Measurements from ENCODE around the gene SNAPC2.

DNA sequence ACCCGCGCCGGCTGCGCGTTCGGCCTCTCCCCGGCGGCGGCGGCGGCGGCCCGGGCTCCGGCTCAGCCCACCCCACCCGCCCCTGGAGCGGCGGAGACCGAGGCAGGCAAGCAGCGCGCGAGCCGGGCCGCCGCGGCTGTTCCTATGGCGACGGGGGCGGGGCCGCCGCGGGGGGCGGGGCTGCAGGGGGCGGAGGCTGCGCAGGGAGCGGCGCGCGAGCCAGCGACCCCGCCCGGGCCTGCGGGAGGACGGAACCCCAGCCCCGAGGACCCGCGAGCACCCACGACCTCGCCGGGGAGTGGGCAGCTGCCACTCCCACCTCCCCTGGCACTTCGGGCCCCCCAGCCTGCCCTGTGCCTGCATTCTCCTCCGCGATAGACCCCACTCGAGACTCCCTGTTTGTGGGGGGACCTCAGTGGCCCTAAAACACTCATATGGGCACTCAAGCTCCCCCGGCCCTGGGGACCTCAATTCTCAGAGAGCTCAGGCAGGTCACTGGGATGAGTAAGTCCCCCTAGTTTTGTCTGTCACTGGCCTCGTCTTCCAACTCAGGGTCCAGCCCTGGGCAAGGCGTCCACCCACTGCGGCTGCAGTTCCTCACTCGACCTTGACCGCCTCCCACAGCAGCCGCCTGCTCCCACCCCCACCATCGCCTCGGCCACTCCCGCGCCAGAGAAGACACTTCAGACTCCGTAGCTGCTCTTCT, 6.0 kb downstream of the SNAPC2 start, which contains the start of gene CTXN1:
- TF ChIP-seq SP1 (IDR thresholded peaks at IDR 0.05) (no peak), ARNT (IDR thresholded peaks at IDR 0.05) (no peak), FOXM1 (IDR thresholded peaks at IDR 0.05; ENCODE audit: borderline replicate concordance) (no peak), FOXA1 (IDR thresholded peaks at IDR 0.05) (no peak), BHLHE40 (IDR thresholded peaks at IDR 0.05; ENCODE audit: borderline replicate concordance) (no peak), FOXK2 (IDR thresholded peaks at IDR 0.05) (no peak), SUZ12 (IDR thresholded peaks at IDR 0.05) (no peak), LEF1 (IDR thresholded peaks at IDR 0.05; ENCODE audit: borderline replicate concordance) (no peak)
- TF ChIP-seq, protein P1, sequence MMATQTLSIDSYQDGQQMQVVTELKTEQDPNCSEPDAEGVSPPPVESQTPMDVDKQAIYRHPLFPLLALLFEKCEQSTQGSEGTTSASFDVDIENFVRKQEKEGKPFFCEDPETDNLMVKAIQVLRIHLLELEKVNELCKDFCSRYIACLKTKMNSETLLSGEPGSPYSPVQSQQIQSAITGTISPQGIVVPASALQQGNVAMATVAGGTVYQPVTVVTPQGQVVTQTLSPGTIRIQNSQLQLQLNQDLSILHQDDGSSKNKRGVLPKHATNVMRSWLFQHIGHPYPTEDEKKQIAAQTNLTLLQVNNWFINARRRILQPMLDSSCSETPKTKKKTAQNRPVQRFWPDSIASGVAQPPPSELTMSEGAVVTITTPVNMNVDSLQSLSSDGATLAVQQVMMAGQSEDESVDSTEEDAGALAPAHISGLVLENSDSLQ (IDR thresholded peaks at IDR 0.05) = no peak

Data from HEK293T (cell line).